ENCODE results near the gene NKAIN1. TPM values are rescaled to one million over a fixed set of nuclear protein-coding genes. Genes with fewer than 3 reads are reported as not detected.

Gene NKAIN1
- total and polyA plus RNA-seq, 2 donors (not counting 1 experiment from before 2014, with no cell fraction given), result not detected

GRCh38 chr1:31154632-31155215 is 85.0 kb downstream of the NKAIN1 start:
- ChIA-PET POLR2A (interaction anchor here (0.6 kb wide), 1 partner anchor 353 kb away, joined by 3 read pairs; no protein-coding TSS in a partner anchor), CTCF (no interaction called here)
- Histone ChIP-seq H3K9ac (ENCODE audit: low read length) (peak overlapping the region; percentile 76), H3K4me1 (ENCODE audit: control insufficient read depth in 2 of 2, insufficient read depth in 2 of 2, low read length in 2 of 2) (peaks cover 5 to 14% of the 10 kb centered on the region in 2 donors), H3K27ac (ENCODE audit: low read length in 2 of 2) (peak overlapping the region in 1 of 2 donors; percentile 18), H3K79me2 (ENCODE audit: control insufficient read depth, insufficient read depth, low read length) (no peaks in the 10 kb centered on the region), H3K9me3 (ENCODE audit: control extremely low read depth in 1 of 3, control insufficient read depth in 2 of 3, insufficient read depth in 1 of 3, low read length in 2 of 3) (no peaks in the 10 kb centered on the region), H3K4me2 (replicated peaks; ENCODE audit: low read depth, low read length, poor library complexity, severe bottlenecking) (peak overlapping the region; percentile 97), H3K4me3 (ENCODE audit: control extremely low read depth in 1 of 5, extremely low read depth in 1 of 5, insufficient read depth in 1 of 5, low read depth in 2 of 5, low read length in 4 of 5) (peak overlapping the region in 4 of 5 experiments; percentile 53 to 76 (median 68)), H3K27me3 (replicated peaks in 1 of 4; ENCODE audit: control extremely low read depth in 1 of 4, control insufficient read depth in 3 of 4, insufficient read depth in 4 of 4, low read length in 3 of 4) (no peaks in the 10 kb centered on the region), H3K36me3 (replicated peaks in 1 of 2; ENCODE audit: control extremely low read depth in 1 of 2, control insufficient read depth in 1 of 2, extremely low read depth in 1 of 2, insufficient read depth in 2 of 2, low read length in 1 of 2) (no peaks in the 10 kb centered on the region), H4K20me1 (ENCODE audit: control insufficient read depth, insufficient read depth, low read length, poor library complexity, severe bottlenecking) (no peaks in the 10 kb centered on the region), H2AFZ (ENCODE audit: insufficient read depth, low read depth, low read length, poor library complexity, severe bottlenecking) (peak overlapping the region; percentile 87)
- intact Hi-C loops (cut with micrococcal nuclease), result loop anchor here (1.0 to 2.0 kb wide), 2 partner anchors 89 to 268 kb away; partner anchors contain the start of gene PUM1
- peak overlapping the region; percentile 50 for H3K27ac Mint-ChIP-seq
- peak overlapping the region; percentile 90 for H3K4me3 Mint-ChIP-seq
- ATAC-seq (ENCODE audit: low read depth), result peak; percentile 78
- 3% methylated on average over 22 of the region's 51 CpGs for WGBS (ENCODE audit: insufficient coverage)
- TF ChIP-seq CTCF (IDR thresholded peaks at IDR 0.05) (no peak), EZH2 (IDR thresholded peaks at IDR 0.05; ENCODE audit: borderline replicate concordance, insufficient read depth, low read depth, low read length, poor library complexity, severe bottlenecking) (no peak)
- peaks cover 9% of the 10 kb centered on the region for H3K4me1 Mint-ChIP-seq
- H3K27me3 Mint-ChIP-seq, result no peaks in the 10 kb centered on the region
- DNase-seq, result peak; percentile 74
- no peaks in the 10 kb centered on the region for H3K9me3 Mint-ChIP-seq (ENCODE audit: insufficient read depth)

GRCh38 chr1:31154000-31154631 is 85.6 kb downstream of the NKAIN1 start:
- ATAC-seq (ENCODE audit: low read depth) (no peak), DNase-seq (no peak)
- H2AFZ ChIP-seq (ENCODE audit: insufficient read depth, low read depth, low read length, poor library complexity, severe bottlenecking), result peak overlapping the region; percentile 87
- H3K4me3 ChIP-seq (ENCODE audit: control extremely low read depth in 1 of 5, extremely low read depth in 1 of 5, insufficient read depth in 1 of 5, low read depth in 2 of 5, low read length in 4 of 5), result peak overlapping the region in 4 of 5 experiments; percentile 40 to 70 (median 68)
- Mint-ChIP-seq H3K4me1 (peaks cover 9% of the 10 kb centered on the region), H3K4me3 (peak overlapping the region; percentile 90), H3K27ac (peak overlapping the region; percentile 50), H3K9me3 (ENCODE audit: insufficient read depth) (no peaks in the 10 kb centered on the region), H3K27me3 (no peaks in the 10 kb centered on the region)
- WGBS (ENCODE audit: insufficient coverage), result 64% methylated on average over 4 of the region's 19 CpGs
- no peak for TF ChIP-seq EZH2 (IDR thresholded peaks at IDR 0.05; ENCODE audit: borderline replicate concordance, insufficient read depth, low read depth, low read length, poor library complexity, severe bottlenecking)
- TF ChIP-seq CTCF (IDR thresholded peaks at IDR 0.05), result no peak
- H3K36me3 ChIP-seq (replicated peaks in 1 of 2; ENCODE audit: control extremely low read depth in 1 of 2, control insufficient read depth in 1 of 2, extremely low read depth in 1 of 2, insufficient read depth in 2 of 2, low read length in 1 of 2), result no peaks in the 10 kb centered on the region
- H3K9me3 ChIP-seq (ENCODE audit: control extremely low read depth in 1 of 3, control insufficient read depth in 2 of 3, insufficient read depth in 1 of 3, low read length in 2 of 3), result no peaks in the 10 kb centered on the region
- no peaks in the 10 kb centered on the region for H3K27me3 ChIP-seq (replicated peaks in 1 of 4; ENCODE audit: control extremely low read depth in 1 of 4, control insufficient read depth in 3 of 4, insufficient read depth in 4 of 4, low read length in 3 of 4)
- intact Hi-C loops (cut with micrococcal nuclease), result loop anchor here (2.0 kb wide), 1 partner anchor 269 kb away; no protein-coding TSS in a partner anchor
- peak overlapping the region; percentile 97 for H3K4me2 ChIP-seq (replicated peaks; ENCODE audit: low read depth, low read length, poor library complexity, severe bottlenecking)
- H3K4me1 ChIP-seq (ENCODE audit: control insufficient read depth in 2 of 2, insufficient read depth in 2 of 2, low read length in 2 of 2), result peaks cover 5 to 14% of the 10 kb centered on the region in 2 donors
- H3K27ac ChIP-seq (ENCODE audit: low read length in 2 of 2), result no peak overlapping the region
- POLR2A ChIA-PET, result no interaction called here
- H3K79me2 ChIP-seq (ENCODE audit: control insufficient read depth, insufficient read depth, low read length), result no peaks in the 10 kb centered on the region
- H3K9ac ChIP-seq (ENCODE audit: low read length), result peak overlapping the region; percentile 68
- no peaks in the 10 kb centered on the region for H4K20me1 ChIP-seq (ENCODE audit: control insufficient read depth, insufficient read depth, low read length, poor library complexity, severe bottlenecking)
- CTCF ChIA-PET, result no interaction called here
